ENCODE measurements around the gene COL9A2.

DNA sequence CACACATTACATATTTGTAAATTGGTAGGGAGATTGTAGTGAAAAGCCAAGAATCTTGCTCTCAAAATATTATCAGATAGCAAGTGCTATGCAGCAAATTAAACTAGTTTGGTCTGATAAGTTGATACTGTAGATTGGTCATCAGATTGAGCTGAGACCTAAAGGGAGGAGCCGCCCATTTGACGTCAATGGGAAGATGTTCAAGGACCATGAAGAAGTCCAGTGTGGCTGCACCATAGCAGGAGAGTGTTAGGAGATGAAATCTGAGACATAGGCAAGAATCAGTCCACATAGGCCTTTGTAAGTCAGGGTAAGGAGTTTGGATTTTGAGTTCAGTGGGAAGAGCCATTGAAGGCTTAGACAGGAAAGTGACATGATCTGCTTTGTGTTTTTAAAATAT, 42.8 kb downstream of the COL9A2 start:
- TF ChIP-seq, protein P1, sequence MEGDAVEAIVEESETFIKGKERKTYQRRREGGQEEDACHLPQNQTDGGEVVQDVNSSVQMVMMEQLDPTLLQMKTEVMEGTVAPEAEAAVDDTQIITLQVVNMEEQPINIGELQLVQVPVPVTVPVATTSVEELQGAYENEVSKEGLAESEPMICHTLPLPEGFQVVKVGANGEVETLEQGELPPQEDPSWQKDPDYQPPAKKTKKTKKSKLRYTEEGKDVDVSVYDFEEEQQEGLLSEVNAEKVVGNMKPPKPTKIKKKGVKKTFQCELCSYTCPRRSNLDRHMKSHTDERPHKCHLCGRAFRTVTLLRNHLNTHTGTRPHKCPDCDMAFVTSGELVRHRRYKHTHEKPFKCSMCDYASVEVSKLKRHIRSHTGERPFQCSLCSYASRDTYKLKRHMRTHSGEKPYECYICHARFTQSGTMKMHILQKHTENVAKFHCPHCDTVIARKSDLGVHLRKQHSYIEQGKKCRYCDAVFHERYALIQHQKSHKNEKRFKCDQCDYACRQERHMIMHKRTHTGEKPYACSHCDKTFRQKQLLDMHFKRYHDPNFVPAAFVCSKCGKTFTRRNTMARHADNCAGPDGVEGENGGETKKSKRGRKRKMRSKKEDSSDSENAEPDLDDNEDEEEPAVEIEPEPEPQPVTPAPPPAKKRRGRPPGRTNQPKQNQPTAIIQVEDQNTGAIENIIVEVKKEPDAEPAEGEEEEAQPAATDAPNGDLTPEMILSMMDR (IDR thresholded peaks at IDR 0.05), result no peak
- TF ChIP-seq POLR2A (IDR thresholded peaks at IDR 0.05), result no peak

Measured in uterus (tissue), 2 donors.